RWPE1 (cell line): ENCODE data around the gene ETNPPL.

Experiments used
- CTCF ChIA-PET: fragments of 350-600 bp; sonication (Branson Sonifier 250); formaldehyde crosslinking; extraction: SDS; loops from one replicate; lab custom pipeline; 2021; lab: Yijun Ruan, JAX
- POLR2A ChIA-PET: fragments of 400-600 bp; formaldehyde crosslinking; extraction: SDS; loops from one replicate; lab custom pipeline; 2020; ENCODE audit warnings: antibody characterized with exemption; ENCODE audit not compliant: low non-redundant PET; lab: Yijun Ruan, JAX
- DNase-seq: peaks from one replicate; pipeline ENCODE4 v3.0.0; 2012; ENCODE audit warnings: low spot score
- H3K27ac ChIP-seq: fragments of 450-650 bp; 2 replicates; pipeline ENCODE4 v1.5.1; 2017
- TF ChIP-seq, protein P1 (sequence below): fragments of 450-650 bp; conservative IDR thresholded peaks from 2 replicates; pipeline ENCODE4 v1.5.1; 2017; ENCODE audit warnings: low read depth, mild to moderate bottlenecking

ETNPPL gene

DNA sequence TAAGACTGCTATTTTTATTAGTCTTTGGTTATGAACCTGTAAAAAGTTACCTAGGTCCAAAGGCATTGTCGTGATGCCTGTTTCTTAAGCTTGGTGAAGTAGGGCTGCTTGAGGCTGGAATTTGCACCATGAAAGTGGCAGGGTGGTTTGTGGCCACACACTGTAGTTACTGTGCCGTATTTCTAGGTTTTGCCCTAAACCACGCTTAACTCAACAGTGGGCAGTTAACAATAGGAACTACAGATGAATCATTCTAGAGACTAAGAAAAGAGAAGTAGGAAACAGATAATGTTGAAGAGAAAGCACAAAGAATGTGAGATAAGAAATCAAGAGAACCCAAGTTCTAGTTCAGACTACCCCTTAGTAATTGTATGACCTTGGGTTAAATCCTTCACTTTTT, 11.5 kb downstream of the ETNPPL start:
- POLR2A ChIA-PET: no interaction called here
- no peak for DNase-seq
- CTCF ChIA-PET: interaction anchor here (0.6 to 0.7 kb wide), 2 partner anchors 50 to 927 kb away, joined by 3 read pairs; no protein-coding TSS in a partner anchor
- no peak overlapping the region for H3K27ac ChIP-seq
- TF ChIP-seq, protein P1, sequence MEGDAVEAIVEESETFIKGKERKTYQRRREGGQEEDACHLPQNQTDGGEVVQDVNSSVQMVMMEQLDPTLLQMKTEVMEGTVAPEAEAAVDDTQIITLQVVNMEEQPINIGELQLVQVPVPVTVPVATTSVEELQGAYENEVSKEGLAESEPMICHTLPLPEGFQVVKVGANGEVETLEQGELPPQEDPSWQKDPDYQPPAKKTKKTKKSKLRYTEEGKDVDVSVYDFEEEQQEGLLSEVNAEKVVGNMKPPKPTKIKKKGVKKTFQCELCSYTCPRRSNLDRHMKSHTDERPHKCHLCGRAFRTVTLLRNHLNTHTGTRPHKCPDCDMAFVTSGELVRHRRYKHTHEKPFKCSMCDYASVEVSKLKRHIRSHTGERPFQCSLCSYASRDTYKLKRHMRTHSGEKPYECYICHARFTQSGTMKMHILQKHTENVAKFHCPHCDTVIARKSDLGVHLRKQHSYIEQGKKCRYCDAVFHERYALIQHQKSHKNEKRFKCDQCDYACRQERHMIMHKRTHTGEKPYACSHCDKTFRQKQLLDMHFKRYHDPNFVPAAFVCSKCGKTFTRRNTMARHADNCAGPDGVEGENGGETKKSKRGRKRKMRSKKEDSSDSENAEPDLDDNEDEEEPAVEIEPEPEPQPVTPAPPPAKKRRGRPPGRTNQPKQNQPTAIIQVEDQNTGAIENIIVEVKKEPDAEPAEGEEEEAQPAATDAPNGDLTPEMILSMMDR: no peak

DNA sequence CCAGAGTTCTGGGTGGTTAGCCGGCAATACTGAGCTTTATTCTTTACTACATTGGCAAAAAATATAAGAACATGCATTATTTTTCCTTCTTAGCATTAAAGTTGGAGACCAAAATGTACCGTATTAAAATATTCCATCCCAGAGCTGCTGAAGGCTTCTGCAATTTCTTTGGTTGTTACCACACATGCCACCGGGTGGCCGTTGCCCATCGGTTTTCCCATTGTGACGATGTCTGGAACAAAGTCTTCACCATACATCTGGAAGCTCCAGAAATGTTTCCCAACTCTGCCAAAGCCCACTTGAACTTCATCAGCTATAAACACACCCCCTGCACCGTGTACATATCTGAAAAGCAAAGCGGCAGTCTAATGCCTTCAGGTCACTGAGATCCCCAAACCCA, 13.7 kb downstream of the ETNPPL start:
- ChIA-PET POLR2A (no interaction called here), CTCF (no interaction called here)
- no peak for DNase-seq
- H3K27ac ChIP-seq: no peak overlapping the region
- TF ChIP-seq, protein P1: no peak

DNA sequence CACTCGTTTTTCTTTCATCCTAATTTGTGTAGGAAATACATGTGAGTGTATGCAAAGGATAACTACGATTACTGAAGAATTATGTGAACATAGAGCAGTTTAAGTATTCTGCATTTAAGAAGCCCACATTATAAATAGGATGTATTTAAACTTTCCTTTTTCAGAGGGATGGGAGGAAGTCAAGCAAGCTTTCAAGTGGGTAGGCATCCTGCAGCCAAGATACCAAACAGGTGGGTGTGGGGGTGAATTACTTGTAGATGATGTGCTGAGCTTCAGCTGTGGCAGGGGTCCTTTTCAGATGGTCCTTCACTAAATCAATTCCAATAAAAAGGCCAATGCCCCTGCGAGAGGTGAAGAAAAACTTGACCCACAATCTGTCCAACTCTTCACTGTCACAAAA, 16.3 kb downstream of the ETNPPL start:
- DNase-seq: no peak
- no peak overlapping the region for H3K27ac ChIP-seq
- CTCF ChIA-PET: no interaction called here
- TF ChIP-seq, protein P1: no peak
- POLR2A ChIA-PET: no interaction called here

DNA sequence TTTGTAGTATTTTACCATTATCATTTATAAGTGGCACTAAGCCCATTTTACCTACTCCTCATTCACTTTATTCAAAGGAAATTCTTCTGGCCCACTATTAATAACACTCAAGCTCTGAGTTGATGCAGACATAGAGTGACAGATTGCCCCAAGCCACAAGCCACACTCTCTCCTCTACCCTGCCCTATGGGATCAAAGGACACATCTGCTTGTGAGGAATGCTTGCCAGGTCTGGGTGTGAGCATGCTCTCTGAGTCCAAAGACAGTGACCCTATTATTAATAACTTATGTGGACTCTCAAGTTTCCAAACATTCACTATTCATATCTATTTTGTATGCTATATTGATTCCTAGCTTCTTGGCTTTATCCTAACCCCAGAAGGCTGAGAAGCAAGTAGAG, 18.5 kb downstream of the ETNPPL start:
- no peak for DNase-seq
- POLR2A ChIA-PET: no interaction called here
- CTCF ChIA-PET: interaction anchor here (0.7 kb wide), 1 partner anchor 1054 kb away, joined by 5 read pairs; no protein-coding TSS in a partner anchor
- TF ChIP-seq, protein P1: no peak
- H3K27ac ChIP-seq: no peak overlapping the region

DNA sequence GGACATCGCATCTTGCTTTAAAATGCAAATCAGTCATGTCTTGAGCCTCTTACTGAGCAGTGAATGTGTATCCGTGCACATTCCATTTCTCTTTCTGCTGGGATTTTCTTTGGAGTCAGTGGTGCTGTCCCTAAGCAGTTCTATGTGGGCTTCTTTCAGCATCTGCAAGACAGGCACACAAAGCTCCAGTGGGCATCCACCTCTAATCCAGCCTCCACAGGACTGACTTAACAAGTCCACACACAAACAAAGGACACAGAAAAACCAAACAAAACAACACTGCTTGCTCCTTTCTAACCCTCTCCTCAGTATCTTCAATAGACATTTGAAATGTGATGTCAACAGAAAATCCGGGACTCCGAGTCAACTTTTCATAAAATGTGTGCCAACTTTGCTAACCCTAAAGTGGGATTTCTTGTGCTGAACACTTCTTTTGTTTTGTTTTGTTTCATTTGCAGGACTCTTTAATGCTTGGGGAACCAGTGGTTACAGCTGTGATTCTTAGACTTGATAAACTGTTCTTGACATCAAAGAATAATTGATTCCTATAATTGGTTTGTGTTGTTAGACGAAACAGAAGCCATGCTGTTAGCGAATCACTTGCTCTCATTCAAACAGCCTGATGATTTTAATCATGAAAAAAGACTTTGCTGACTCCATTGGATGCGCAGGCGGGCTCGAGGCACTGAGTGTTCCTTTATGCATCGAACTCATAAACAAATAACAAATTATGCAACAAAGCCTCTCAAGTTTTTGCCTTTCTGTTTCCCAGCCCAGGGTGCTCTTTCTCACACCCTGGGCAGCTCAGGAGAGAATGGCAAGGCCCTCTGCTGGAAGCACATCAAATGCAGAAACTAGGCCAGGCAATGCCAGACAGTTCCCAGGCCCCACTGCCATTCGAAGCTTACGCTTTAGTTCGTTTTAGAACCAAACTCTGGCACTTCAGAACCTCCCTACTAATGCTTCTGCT, 20.1 kb downstream of the ETNPPL start:
- no peak overlapping the region for H3K27ac ChIP-seq
- ChIA-PET POLR2A (no interaction called here), CTCF (interaction anchor here (0.6 to 0.7 kb wide), 3 partner anchors 67 to 1734 kb away, joined by 3 to 4 read pairs (median 4); no protein-coding TSS in a partner anchor)
- TF ChIP-seq, protein P1: no peak
- no peak for DNase-seq

DNA sequence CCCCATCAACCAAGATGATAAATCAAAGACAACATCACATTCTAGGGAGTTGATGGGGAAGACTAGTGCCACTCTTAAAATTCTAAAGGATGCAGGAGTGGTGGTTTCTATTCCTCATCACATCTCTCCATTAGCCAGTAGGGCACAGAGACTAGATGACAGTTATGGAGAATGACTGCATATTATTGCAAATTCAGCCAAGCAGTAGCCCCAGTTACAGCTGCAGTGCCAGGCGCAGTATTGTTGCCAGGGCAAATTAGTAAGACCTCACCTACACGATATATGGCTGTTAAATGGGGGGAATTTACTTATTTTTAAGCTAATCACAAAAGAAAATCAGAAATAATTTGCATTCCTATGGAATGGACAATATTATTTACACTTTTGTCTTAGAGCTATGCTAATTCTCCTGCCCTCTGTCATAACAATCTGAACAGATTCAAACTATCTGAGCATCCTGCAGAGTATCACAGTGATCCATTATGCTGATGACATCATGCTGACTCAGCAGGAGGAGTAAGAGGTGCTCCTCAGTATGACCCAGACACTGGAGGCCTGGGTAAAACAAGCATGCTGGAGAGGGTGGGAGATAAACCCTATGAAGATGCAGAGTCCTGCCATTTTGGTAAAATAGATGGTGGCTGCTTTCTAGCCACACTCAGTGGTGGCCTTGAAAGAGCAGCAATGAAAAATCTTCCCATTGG, 24.7 kb downstream of the ETNPPL start:
- TF ChIP-seq, protein P1: no peak
- CTCF ChIA-PET: no interaction called here
- DNase-seq: peak; percentile 27
- POLR2A ChIA-PET: no interaction called here
- H3K27ac ChIP-seq: no peak overlapping the region
